Measurements from ENCODE around the gene CDK17.

DNA sequence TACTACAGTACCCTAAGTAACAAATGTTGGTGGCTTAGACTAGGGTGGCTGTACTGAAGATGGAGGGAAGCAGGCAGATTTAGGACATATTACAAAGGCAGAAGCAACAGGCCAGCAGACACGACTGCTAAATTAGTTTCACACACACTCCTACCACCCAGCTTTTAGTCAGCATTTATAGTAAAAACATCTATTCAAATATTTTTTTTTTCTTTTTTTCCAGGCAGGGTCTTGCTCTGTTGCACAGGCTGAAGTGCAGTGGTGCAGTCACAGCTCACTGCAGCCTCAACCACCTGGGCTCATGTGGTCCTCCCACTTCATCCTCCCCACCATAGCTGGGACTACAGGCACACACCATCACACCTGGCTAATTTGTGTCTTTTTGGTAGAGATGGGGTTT is 72.9 kb downstream of the CDK17 start:
- TF ChIP-seq, protein P1, sequence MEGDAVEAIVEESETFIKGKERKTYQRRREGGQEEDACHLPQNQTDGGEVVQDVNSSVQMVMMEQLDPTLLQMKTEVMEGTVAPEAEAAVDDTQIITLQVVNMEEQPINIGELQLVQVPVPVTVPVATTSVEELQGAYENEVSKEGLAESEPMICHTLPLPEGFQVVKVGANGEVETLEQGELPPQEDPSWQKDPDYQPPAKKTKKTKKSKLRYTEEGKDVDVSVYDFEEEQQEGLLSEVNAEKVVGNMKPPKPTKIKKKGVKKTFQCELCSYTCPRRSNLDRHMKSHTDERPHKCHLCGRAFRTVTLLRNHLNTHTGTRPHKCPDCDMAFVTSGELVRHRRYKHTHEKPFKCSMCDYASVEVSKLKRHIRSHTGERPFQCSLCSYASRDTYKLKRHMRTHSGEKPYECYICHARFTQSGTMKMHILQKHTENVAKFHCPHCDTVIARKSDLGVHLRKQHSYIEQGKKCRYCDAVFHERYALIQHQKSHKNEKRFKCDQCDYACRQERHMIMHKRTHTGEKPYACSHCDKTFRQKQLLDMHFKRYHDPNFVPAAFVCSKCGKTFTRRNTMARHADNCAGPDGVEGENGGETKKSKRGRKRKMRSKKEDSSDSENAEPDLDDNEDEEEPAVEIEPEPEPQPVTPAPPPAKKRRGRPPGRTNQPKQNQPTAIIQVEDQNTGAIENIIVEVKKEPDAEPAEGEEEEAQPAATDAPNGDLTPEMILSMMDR (IDR thresholded peaks at IDR 0.05) = no peak
- TF ChIP-seq ZFX (IDR thresholded peaks at IDR 0.05; ENCODE audit: borderline replicate concordance) = no peak
